Activated CD4-positive, alpha-beta T cell treated with anti-CD3 and anti-CD28 coated beads, Interleukin-2, Interleukin-4, amounts not matched to agents 100 ng/mL and 50 ng/mL, durations not matched to agents 16 hours and 8 hours (primary cell): ENCODE measurements around the gene C7.
"Not testable (repeated sequence)": the region's sequence is repeated elsewhere in the genome, so short reads cannot be mapped to it uniquely, and the experiment has no call there.

Experiments
- DNase-seq: peaks from one replicate; pipeline ENCODE4 v3.0.0-alpha.2; 2020; ENCODE audit warnings: low spot score

The C7 gene

DNA sequence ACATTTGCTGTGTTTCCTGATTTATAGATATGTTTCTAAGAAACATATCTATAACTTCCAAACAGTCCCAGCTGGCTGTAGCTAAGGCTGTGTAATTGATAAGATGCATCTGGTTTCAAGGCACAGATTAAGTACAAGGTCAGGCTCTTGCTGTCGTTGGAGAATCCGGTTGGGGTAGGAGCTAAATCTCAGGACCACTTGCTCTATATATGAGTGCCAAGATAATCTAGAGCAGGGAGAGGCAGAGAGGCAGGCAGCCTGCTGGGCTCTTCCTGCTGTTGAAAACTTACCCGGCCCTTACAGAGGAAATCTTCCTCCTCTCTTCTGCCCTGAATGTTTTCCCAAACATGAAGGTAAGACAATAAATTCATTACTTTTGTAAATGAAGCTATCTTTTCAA is at the start of gene C7:
C7 (plus strand) TSS at position 234 of the 400 bp plus-strand sequence; CDS start at position 348, 114 bp downstream.
- DNase-seq, result no peak

DNA sequence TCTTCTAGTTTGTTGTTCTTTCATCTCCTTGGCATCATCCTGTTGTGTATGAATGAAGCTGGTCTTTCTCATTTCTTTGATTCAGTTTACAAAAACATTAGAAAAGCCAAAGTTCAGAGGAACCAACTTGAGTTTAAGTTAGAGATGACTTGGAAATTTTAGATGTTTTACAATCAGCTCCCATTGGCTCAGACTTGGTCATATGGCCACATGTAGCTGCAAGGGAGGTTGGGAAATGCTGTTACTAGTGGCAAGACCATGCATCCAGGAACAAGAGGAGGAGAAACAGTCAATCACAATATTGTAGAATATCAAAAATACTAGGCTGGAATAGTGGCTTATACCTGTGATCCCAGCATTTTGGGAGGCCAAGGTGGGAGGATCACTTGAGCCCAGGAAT is 48.6 kb upstream of the C7 start:
- no peak for DNase-seq

DNA sequence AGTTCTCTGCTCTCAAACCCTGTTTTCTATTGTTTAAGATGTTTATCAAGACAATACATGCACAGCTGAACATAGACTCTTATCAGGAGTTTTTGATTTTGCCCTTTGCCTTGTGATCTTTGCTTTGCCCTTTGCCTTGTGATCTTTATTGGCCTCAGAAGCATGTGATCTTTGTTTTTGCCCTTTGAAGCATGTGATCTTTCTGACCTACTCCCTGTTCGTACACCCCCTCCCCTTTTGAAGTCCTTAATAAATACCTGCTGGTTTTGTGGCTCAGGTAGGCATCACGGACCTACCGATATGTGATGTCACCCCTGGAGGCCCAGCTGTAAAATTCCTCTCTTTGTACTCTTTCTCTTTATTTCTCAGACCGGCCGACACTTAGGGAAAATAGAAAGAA is 44.3 kb upstream of the C7 start:
- DNase-seq, result not testable (repeated sequence)

DNA sequence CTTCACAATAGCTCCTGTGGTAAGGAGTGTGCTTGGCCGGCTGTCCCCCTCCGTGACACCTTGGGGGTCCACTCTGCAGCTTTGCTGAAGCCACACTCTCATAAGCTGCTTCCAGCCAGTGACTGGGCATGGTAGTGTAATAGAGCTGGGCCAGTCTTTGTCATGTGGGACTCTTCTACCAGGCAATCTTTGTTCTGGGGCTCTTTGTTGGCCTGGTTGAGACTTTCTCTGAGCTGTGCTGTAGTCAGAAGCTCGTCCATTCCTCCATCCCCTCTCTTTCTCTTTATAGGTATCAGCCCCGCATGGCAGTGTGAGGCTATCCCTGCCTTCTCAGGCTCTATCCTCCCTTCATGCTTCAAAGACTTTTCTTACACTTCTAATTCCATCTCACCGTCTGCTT is 42.5 kb upstream of the C7 start:
- no peak for DNase-seq

DNA sequence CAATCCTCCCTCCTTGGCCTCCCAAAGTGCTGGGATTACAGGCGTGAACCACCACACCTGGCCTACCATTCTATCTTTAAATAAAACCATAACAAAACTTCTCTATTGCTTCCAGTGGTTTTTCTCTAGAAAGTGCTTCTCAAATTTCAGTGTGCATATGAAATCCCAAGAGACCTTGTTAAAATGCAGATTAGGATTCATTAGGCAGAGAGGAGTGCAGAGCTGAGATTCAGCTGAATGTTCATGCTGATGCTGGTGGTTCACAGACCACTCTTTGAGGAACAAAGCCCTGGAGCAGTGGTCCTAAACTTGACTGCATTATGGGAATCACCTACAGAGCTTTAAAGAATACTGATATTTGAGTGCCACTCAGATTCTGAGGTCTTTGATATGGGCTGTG is 39.9 kb upstream of the C7 start:
- no peak for DNase-seq

DNA sequence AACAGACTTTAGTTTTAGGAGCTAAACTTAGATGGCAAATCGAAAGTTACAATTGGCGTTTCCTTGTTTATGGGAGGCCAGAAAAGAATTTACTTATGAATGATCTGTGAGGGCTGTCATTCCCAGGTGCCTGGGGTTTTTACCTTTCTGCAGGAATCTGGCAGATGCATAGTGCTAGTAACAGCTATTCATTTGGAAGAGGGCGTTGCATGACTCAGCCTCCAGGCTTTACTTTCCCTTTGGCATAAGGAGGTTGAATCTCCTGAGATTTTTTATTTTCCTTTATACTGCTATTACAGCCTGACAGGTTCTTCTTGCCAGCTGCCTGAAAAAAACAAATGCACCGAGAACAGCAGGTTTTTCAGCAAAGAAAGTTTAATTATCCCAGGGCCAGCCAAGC is 38.1 kb upstream of the C7 start:
- no peak for DNase-seq

DNA sequence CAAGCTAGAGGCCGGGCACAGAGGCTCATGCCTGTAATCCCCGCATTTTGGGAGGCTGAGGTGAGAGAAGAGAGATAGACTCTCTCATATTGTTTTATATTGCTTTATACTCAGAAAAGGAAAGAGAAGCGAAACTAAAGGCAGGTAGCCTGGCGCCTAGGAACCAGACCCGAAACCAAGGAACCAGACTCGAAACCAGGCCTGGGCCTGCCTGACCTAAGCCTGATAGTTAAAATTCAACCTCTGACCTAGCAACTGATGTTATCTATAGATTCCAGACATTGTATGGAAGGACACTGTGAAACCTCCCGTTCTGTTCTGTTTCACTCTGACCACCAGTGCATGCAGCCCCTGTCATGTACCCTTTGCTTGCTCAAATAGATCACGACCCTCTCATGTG is 37.0 kb upstream of the C7 start:
- not testable (repeated sequence) for DNase-seq

DNA sequence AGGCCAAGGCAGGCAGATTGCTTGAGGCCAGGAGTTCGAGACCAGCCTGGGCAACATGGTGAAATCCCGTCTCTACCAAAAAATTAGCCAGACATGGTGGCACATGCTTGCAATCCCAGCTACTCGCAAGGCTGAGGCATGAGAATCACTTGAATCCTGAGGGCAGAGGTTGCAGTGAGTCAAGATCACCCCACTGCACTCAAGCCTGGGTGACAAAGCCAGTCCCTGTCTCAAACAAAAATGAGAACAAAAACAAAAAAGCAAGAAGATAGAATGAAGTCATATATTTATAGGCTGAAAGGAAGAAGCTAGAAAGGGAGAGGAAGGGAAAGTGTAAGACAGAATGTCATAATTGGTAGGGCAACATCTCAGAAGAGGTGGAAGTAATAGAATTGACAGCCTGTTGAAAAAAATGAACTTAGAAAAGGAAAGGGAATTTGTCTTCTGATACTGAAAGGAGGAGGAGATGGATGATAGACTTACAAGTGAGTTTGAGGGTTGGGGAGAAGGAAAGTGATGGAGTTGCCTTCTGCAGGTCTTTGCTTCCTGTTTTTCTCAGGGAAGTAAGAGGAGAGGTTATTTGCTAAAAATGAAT is 35.9 kb upstream of the C7 start:
- DNase-seq, result no peak

DNA sequence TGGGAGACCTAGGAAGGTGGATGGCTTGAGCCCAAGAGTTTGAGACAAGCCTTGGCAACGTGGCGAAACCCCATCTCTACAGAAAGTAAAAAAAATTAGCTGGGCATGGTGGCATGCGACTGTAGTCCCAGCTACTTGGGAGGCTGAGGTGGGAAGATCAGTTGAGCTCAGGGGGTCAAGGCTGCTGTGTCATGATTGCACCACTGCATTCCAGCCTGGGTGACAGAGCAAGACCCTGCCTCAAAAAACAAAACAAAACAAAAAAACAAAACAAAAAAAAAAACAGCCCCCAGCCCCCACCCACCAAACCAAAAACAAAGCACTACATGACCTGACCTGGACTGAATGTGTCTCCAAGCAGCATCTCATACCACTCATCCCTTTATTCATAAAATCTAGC is 33.3 kb upstream of the C7 start:
- DNase-seq, result no peak

DNA sequence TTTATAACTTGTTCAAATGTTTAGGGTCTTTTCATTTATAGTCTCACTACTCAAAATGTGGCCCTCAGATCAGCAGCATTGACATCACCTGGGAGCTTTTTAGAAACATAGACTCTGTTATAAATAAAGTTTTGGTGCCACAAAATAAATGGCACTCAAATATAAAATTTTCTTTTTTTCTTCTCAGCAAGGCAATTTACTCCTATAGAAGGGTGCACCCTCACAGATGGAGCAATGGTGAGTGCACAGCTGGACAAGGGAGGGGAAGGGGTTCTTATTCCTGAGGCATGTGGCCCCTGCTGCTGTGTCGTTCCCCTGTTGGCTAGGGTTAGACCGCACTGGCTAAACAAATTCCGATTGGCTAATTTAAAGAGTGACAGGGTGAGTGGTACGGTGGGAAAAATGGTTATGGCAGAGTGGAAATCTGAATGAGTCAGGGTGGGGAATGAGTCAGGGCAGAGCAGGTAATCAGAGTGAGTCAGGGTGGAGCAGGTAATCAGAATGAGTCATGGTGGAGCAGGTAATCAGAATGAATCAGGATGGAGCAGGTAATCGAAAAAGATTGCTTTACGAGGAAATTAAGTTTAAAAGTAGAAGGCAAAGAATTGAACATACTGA is 31.8 kb upstream of the C7 start:
- peak; percentile 3 for DNase-seq

DNA sequence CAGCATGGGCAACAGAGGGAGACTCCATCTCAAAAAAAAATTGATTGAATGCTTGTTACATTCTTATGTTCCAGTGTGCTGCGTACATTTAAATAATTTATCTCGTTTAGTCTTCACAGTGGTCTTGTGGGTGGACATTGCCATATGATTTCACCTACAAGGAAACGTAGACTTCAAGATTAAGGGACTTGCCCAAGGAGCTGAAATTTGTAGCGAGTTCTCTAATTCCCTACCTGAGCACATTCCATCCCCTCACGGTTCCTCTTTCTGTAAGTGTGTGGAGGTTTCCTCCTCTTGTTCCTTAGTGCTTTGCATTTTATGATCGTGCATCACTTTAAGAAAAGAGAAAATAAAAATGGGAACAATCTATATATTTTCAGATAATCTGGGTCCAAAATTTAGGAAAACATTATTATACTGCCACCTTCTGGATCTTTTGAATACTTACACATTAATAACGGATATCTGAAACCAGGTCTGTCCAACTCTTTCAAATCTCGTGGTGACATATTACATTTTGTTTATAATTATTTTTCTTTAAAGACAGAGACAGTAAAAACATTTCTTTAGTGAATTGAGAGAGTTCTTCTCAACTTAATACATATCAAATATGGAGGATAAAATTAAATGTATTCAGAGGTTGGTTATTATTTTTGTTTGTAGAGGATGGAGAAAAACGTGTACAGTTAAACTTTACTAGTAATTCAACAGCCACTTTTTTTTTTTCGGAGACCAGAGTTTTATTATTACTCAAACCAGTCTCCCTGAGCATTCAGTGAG is 29.9 kb upstream of the C7 start:
- peak; percentile 7 for DNase-seq

DNA sequence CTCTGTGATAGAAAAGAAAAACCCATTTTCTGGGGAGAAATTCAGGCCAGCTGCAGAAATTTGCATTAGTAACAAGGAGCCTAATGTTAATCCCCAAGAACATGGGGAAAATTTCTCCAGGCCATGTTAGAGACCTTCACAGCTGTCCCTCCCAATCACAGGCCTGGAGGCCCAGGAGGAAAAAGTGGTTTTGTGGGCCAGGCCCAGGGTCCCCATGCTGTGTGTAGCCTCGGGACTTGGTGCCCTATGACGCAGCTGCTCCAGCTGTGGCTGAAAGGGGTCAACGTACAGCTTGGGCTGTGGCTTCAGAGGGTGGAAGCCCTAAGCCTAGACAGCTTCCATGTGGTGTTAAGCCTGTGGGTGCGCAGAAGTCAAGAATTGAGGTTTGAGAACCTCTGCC is 27.0 kb upstream of the C7 start:
- no peak for DNase-seq

DNA sequence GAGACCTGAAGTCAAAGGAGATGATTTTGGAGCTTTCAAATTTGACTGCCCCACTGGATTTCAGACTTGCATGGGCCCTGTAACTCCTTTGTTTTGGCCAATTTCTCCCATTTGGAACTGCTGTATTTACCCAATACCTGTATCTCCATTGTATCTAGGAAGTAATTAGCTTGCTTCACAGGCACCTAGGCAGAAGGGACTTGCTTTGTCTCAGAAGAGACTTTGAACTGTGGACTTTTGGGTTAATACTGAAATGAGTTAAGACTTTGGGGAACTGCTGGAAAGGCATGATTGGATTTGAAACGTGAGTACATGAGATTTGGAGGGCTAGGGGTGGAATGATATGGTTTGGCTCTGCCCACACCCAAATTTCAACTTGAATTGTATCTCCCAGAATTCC is 26.2 kb upstream of the C7 start:
- DNase-seq, result not testable (repeated sequence)

DNA sequence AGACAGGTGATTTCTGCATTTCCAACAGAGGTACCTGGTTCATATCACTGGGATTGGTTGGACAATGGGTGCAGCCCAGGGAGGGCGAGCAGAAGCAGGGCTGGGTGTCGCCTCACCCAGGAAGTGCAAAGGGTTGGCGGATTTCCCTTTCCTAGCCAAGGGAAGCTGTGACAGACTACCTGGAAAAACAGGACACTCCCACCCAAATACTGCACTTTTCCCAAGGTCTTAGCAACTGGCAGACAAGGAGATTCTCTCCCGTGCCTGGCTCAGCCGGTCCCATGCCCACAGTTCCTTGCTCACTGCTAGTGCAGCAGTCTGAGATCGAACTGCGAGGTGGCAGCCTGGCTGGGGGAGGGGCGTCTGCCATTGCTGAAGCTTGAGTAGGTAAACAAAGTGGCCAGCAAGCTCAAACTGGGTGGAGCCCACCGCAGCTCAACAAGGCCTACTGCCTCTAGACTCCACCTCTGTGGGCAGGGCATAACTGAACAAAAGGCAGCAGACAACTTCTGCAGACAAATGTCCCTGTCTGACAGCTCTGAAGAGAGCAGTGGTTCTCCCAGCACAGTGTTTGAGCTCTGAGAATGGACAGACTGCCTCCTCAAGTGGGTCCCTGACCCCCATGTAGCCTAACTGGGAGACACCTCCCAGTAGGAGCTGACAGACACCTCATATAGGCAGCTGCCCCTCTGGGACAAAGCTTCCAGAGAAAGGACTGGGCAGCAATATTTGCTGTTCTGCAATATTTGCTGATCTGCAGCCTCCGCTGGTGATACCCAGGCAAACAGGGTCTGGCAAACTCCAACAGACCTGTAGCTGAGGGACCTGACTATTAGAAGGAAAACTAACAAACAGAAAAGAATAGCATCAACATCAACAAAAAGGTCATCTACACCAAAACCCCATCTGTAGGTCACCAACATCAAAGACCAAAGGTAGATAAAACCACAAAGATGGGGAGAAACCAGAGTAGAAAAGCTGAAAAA is 13.6 kb upstream of the C7 start:
- DNase-seq, result not testable (repeated sequence)

DNA sequence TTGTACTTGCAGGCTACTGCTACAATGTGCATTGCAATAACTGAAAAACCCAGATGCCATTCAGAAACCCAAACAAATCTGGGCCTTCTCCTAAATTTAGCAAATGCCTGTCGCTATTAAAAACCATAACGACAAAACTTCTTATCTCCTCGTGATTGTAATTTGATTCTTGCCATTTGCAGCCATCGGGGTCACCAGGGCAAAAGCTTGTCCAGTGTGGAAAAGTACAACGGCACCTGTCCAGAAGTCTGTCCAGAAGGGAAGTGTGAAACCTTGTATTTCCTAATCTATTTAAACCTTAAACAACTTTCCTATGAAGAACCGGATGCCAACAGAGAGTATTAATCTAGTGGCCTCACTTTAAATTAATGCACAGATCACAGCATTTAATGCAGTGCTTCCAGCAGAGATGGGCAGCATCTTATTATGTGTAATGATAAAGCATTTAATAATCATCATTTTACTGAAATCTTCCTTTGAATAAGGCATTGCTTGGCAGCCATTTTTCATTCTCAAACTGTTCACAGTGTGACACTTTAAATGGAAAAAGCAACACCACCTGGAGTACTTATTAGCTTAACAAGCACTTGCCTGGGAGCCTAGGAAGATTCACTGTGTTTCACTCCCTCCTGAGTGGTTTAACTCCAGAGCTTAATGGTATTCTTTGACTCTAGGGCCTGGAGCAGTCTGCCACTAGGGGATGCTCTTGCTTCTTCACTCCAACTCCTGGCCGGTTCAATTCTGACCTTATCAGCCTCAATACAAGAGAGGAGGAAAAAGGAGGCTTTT is 4.9 kb upstream of the C7 start:
- DNase-seq, result peak; percentile 52

DNA sequence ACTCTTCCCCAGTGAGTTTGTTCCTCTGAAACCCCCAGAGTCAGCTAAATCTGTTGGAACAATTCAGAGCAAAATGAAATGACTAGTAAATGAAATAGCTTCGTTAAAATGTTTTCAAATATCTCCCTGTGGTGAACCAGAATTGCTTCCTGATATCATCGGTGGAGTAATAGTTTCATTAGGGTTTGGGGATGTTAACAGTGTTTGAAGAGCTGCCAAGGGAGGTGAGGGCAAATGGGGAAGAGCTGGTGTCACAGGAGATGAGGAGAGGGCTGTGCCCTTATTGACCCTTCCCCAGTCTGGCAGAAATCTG is 4.3 kb upstream of the C7 start:
- no peak for DNase-seq

DNA sequence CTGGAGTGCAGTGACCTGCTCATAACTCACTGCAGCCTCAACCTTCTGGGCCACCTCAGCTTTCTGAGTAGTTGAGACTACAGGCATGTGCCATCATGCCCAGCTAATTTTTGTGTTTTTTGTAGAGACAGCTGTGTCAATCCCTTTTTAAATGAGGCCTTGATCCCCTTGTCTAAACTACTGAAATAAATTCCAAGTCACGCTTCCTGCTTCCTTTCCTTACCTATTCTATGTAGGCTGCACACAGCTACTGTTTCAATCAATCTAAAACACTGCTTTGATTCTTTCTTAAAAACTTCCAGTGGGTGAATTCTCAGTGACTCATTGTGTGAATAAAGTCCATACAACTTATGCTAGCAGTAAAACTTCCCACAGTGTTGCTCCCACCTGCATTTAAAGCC is 2.9 kb upstream of the C7 start:
- no peak for DNase-seq

DNA sequence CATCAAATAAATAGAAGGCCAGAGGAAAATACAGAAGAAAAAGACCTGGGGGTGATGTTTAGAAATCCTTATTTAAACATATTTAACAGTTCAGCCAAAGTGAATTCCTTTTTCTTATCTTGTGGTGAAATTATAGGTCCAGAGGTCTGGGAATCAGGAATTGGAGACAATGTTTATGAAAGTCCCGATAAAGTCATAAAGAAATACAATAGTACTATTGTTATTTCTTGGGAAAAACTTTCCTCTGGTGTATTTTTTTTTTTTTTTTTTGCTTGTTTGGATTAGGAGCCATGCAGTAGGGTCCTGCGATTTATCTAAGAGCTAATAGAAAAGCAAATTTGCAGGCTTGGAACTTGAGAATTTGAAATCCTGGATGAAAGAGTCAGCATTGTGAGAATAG is 426 bp downstream of the C7 start:
- DNase-seq, result no peak

DNA sequence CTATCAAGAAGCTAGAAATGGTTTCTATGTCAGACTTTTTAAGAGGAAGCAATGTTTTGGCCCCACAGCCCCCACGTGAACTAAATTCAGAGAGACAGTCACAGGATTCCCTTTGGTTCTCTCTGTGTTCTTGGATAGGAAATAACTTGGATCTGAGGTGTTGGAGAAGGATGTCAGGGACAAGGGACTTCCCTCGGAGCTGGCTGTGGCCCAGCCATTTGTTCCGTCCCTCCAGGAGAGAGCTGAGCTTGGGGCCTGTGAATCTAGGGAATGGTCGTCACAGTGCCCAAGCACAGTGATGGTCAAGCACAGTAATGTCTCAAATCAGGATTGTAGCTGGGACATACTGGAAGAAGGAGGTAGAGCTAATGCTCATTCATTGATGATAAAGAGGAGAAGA is 2.0 kb downstream of the C7 start:
- DNase-seq, result no peak

DNA sequence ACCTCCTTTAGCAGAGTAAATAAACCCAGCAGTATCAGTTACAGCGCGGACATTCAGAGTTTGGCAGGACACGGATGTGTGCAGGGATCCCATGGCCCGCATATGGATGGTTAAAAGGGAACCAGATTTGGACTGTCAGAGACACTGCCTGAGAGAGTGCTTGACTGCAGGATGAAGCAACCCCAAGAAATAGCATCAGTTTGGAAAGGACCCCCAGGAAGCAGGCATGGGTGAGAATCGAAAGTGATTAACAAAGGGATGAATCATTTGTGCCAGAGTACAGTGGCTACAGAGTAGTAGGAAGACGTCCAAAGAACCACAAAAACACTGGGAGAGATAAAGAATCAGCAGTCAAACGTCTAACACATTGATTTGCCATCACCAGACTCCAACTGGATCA is 5.5 kb downstream of the C7 start:
- DNase-seq, result no peak

DNA sequence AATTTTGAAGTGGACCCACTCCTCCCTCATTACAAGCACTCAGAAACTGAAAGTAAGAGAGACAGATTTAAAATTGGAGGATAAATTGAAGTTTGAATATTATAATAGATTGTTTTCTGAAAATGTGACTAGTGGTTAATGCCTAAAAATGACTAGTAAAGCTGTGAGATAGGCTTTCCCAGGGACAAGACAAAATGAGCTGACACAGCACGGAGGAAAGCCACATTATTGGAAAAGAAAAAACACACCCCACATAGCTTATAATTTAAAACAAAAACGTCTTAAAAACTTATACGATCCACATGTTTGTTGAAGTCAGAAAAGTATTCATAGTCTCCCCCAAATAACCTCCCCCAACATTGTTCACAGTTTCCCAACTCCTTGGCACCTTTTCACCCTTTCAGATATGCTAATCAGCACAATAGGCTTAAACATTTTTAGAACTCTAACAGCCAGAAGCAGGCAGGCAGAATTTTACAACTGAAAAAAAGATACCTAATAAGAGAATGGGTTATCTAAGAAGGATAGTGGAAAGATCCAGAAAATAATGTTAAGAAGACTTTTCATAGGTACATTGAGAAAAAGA is 6.1 kb downstream of the C7 start:
- no peak for DNase-seq
